Glutamatergic neuron (in vitro differentiated cells): ENCODE results near the gene PIEZO1. TPM values are rescaled to one million over a fixed set of nuclear protein-coding genes. Genes with fewer than 3 reads are reported as not detected.

Experiments used
- DNase-seq: peaks from one replicate; pipeline ENCODE4 v3.0.0; 2022
- H3K27ac Mint-ChIP-seq: one replicate; pipeline ENCODE4 v1.8.0; 2020; ENCODE audit warnings: mild to moderate bottlenecking, mixed read lengths, inconsistent platforms; ENCODE audit not compliant: unreplicated experiment
- H3K27me3 Mint-ChIP-seq: one replicate; pipeline ENCODE4 v1.8.0; 2020; ENCODE audit warnings: mild to moderate bottlenecking, moderate library complexity, mixed read lengths, inconsistent platforms; ENCODE audit not compliant: unreplicated experiment
- H3K36me3 Mint-ChIP-seq: one replicate; pipeline ENCODE4 v1.8.0; 2020; ENCODE audit warnings: mild to moderate bottlenecking, mixed read lengths, inconsistent platforms; ENCODE audit not compliant: unreplicated experiment
- H3K4me1 Mint-ChIP-seq: one replicate; pipeline ENCODE4 v1.8.0; 2020; ENCODE audit warnings: mild to moderate bottlenecking, low read depth, mixed read lengths, inconsistent platforms; ENCODE audit not compliant: unreplicated experiment
- H3K4me3 Mint-ChIP-seq: one replicate; pipeline ENCODE4 v1.8.0; 2020; ENCODE audit warnings: mild to moderate bottlenecking, mixed read lengths, inconsistent platforms; ENCODE audit not compliant: unreplicated experiment
- H3K9me3 Mint-ChIP-seq: one replicate; pipeline ENCODE4 v1.8.0; 2020; ENCODE audit warnings: mild to moderate bottlenecking, moderate library complexity, mixed read lengths, inconsistent platforms; ENCODE audit not compliant: unreplicated experiment
- total RNA-seq: library from RNA; stranded (reverse); fragmentation: NEBNext Ultra II Directional; extraction: Animal tissue kit (Norgen Biotek cat#: 25700); gene quantifications from one replicate; pipeline ENCODE4 v1.2.1, GENCODE V29; 2021; ENCODE audit not compliant: unreplicated experiment
- TF ChIP-seq, protein P1 (sequence below): fragments of 200-600 bp; sonication (generic); IDR thresholded peaks from one replicate; pipeline ENCODE4 v1.5.0; 2021; ENCODE audit not compliant: partially characterized antibody, unreplicated experiment

Gene PIEZO1
- total RNA-seq, 1 donor from 2014 or later: 12.3 TPM

DNA sequence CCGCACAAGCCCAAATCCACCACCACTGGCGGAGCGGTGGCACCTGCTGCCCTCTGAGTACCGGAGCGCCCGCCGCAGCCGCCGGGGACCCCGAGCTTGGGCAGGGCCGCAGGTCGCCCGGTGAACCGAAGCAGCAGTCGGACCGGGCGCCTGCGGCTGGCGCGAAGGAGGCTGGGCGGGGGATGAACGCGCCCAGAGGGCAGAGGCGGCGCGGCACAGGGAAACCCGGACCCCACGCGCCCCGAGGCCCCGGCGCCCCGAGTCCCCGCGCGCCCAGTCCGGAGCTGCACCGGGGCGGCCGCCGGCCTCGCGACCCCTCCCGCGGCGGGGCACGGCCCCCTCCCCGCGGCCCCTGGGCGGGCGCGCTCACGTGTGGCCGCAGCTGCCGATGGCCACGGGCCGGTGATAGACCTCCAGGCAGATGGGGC, 79.2 kb downstream of the PIEZO1 start:
- H3K27ac Mint-ChIP-seq: no peak overlapping the region
- H3K9me3 Mint-ChIP-seq: peaks cover 4% of the 10 kb centered on the region
- peaks cover 8% of the 10 kb centered on the region for H3K4me1 Mint-ChIP-seq
- peaks cover 3% of the 10 kb centered on the region for H3K27me3 Mint-ChIP-seq
- TF ChIP-seq, protein P1, sequence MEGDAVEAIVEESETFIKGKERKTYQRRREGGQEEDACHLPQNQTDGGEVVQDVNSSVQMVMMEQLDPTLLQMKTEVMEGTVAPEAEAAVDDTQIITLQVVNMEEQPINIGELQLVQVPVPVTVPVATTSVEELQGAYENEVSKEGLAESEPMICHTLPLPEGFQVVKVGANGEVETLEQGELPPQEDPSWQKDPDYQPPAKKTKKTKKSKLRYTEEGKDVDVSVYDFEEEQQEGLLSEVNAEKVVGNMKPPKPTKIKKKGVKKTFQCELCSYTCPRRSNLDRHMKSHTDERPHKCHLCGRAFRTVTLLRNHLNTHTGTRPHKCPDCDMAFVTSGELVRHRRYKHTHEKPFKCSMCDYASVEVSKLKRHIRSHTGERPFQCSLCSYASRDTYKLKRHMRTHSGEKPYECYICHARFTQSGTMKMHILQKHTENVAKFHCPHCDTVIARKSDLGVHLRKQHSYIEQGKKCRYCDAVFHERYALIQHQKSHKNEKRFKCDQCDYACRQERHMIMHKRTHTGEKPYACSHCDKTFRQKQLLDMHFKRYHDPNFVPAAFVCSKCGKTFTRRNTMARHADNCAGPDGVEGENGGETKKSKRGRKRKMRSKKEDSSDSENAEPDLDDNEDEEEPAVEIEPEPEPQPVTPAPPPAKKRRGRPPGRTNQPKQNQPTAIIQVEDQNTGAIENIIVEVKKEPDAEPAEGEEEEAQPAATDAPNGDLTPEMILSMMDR: no peak
- H3K36me3 Mint-ChIP-seq: no peaks in the 10 kb centered on the region
- no peak for DNase-seq
- H3K4me3 Mint-ChIP-seq: peak overlapping the region; percentile 88

DNA sequence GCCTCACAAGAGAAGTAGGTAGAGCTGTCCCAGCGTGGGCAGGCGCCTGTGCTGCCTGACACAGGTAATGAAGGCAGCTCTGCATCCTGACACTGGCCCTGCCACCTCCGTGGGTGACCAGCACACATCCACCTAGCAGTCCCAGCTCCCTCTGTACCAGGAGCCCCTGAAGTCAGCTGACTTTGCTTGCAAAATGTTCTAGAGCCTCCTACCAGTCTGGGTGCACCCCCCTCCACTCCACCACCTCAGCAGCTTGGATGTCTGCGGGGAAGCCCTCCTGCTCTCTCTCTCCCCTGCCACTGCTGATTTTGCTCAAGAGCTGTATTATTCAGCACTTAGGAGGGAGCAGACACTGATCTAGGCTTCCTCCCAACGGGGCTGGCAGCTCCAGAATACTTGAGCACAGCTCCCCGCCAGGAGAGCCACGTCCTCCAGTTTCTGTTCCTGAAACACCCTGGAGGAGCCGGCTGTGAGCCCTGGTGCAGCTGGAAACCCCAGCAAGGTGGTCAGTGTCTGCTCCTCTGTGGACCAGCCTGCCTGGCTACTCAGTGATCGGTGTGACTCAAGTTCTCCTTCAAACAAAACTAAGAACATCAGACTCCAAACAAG, 79.8 kb downstream of the PIEZO1 start:
- Mint-ChIP-seq H3K9me3 (peaks cover 4% of the 10 kb centered on the region), H3K27ac (no peak overlapping the region), H3K36me3 (no peaks in the 10 kb centered on the region), H3K4me3 (peak overlapping the region; percentile 88), H3K4me1 (peaks cover 8% of the 10 kb centered on the region), H3K27me3 (peaks cover 3% of the 10 kb centered on the region)
- TF ChIP-seq, protein P1: no peak
- no peak for DNase-seq

DNA sequence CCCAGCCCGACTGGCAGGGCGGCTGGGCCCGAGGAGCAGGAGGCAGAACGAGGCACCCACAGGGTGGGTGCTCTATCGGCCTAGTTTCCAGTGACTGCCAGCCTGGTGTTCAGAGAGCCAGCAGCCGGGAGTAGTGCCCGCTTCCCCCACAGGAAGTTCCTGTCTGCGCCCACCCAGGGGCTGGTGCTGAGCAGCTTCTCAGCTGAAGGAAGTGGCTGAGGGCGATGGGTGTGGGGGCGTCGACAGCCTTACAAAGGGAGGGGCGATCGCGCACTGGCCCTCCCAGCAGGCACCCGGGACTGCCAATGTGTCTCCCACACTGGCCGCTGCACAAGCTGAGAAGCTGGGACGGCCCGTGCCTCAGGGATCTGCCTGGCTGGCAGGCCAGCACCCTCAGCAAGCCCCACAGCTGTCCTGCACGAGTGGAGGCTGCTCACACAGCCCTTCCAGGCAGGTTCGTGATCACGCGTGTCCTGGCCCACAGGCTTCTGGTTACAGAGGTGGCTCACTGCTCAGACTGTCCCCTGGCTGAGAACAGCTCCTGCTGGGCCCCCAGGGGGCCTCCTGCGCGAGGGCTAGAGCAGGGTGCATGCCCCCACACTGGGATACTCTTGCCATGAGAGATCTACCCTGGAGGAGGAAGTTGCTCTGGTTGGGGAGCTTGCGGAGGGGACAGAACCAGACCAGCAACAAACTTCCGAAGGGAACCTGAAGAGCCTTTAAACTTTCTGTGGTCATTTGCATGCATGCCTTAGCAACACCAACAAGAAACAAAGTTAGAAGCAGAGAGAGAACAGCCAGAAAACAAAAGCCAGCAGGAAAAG, 81.3 kb downstream of the PIEZO1 start:
- TF ChIP-seq, protein P1: no peak
- no peak overlapping the region for H3K27ac Mint-ChIP-seq
- H3K4me3 Mint-ChIP-seq: peak overlapping the region; percentile 69
- H3K4me1 Mint-ChIP-seq: peaks cover 8% of the 10 kb centered on the region
- peaks cover 4% of the 10 kb centered on the region for H3K9me3 Mint-ChIP-seq
- no peaks in the 10 kb centered on the region for H3K36me3 Mint-ChIP-seq
- H3K27me3 Mint-ChIP-seq: peaks cover 3% of the 10 kb centered on the region
- no peak for DNase-seq

DNA sequence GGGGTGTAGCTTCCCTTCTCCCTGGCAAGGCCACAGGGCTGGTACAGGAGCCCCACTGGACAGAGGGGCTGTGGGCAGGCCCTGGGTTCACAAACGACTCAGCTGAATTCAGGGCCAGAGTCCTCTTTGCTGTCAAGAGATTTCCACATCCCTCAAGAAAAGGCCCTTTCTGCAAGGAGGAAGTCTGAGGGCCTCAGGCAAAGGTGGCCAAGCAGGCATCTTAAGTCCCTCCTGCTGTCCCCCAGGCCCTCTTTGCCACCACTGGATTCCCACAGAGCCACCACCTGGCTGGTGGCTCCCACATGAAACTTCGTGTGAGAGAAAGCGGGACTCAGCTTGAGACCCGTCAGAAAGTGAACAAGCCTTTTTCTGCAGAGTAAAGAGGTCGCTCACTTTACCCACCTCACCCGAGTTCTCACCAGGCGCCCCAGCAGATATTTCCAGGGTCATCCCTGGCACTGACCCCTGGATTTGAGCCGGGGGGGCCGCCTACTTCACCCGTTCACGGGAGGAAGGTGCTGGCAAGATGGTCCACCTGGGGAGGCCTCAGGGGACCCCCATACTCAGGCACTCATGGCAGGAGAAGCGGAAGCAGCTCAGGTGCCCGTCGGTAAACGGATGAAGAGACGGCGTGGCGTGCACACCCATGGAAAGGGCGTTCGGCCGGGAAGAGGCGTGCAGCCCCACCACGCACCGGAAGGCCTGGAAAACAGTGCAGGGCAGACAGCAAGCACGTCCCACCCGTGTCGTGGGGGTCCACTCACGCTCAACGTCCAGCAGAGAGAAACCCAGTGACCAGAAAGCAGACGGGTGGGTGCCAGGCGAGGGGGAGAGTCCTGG, 82.4 kb downstream of the PIEZO1 start:
- peaks cover 8% of the 10 kb centered on the region for H3K4me1 Mint-ChIP-seq
- H3K27me3 Mint-ChIP-seq: peaks cover 3% of the 10 kb centered on the region
- no peaks in the 10 kb centered on the region for H3K36me3 Mint-ChIP-seq
- TF ChIP-seq, protein P1: no peak
- H3K9me3 Mint-ChIP-seq: peaks cover 4% of the 10 kb centered on the region
- no peak overlapping the region for H3K27ac Mint-ChIP-seq
- DNase-seq: no peak
- no peak overlapping the region for H3K4me3 Mint-ChIP-seq
